GM23248 (cell line): Measurements from ENCODE around the gene NEDD4L. TPM values are rescaled to one million over a fixed set of nuclear protein-coding genes. Genes with fewer than 3 reads are reported as not detected.

Experiments
- DNase-seq: peaks from one replicate; pipeline ENCODE4 v3.0.0-alpha.2; 2015
- H2AFZ ChIP-seq: fragments of 200-600 bp; sonication (generic); 2 replicates; pipeline ENCODE4 v1.6.1; 2016; ENCODE audit warnings: antibody characterized with exemption
- H3F3A ChIP-seq: fragments of 200-600 bp; sonication (generic); 2 replicates; pipeline ENCODE4 v1.6.1; 2016; ENCODE audit warnings: mild to moderate bottlenecking, antibody characterized with exemption, mixed run types; ENCODE audit not compliant: insufficient read depth
- H3K27ac ChIP-seq: fragments of 200-600 bp; sonication (generic); 2 replicates; pipeline ENCODE4 v1.5.1; 2016; ENCODE audit warnings: mild to moderate bottlenecking
- H3K27me3 ChIP-seq: fragments of 200-600 bp; sonication (generic); replicated peaks from 2 replicates; pipeline ENCODE4 v1.6.1; 2016; ENCODE audit warnings: mild to moderate bottlenecking; ENCODE audit not compliant: insufficient read depth
- H3K36me3 ChIP-seq: fragments of 200-600 bp; sonication (generic); 2 replicates; pipeline ENCODE4 v1.6.1; 2016; ENCODE audit warnings: low read depth, mild to moderate bottlenecking
- H3K4me1 ChIP-seq: fragments of 200-600 bp; sonication (generic); 2 replicates; pipeline ENCODE4 v1.6.1; 2016; ENCODE audit warnings: mild to moderate bottlenecking; ENCODE audit not compliant: insufficient read depth
- H3K4me2 ChIP-seq: fragments of 200-600 bp; sonication (generic); one replicate; pipeline ENCODE4 v1.6.1; 2016; ENCODE audit warnings: mild to moderate bottlenecking; ENCODE audit not compliant: unreplicated experiment
- H3K4me3 ChIP-seq: fragments of 200-600 bp; sonication (generic); 2 replicates; pipeline ENCODE4 v1.5.1; 2016; ENCODE audit warnings: mild to moderate bottlenecking
- H3K79me2 ChIP-seq: fragments of 200-600 bp; sonication (generic); 2 replicates; pipeline ENCODE4 v1.6.1; 2016; ENCODE audit warnings: mild to moderate bottlenecking; ENCODE audit not compliant: insufficient read depth
- H3K9ac ChIP-seq: fragments of 200-600 bp; sonication (generic); 2 replicates; pipeline ENCODE4 v1.6.1; 2016; ENCODE audit warnings: mild to moderate bottlenecking
- H3K9me2 ChIP-seq: fragments of 200-600 bp; sonication (generic); 2 replicates; pipeline ENCODE4 v1.6.1; 2016; ENCODE audit warnings: mixed run types, mild to moderate bottlenecking, moderate library complexity; ENCODE audit not compliant: insufficient read depth
- H3K9me3 ChIP-seq: fragments of 200-600 bp; sonication (generic); one replicate; pipeline ENCODE4 v1.6.1; 2017; ENCODE audit warnings: low read depth
- H4K20me1 ChIP-seq: fragments of 200-600 bp; sonication (generic); 2 replicates; pipeline ENCODE4 v1.6.0; 2016; ENCODE audit not compliant: insufficient read depth
- EZH2 ChIP-seq: fragments of 200-600 bp; sonication (generic); IDR thresholded peaks from 2 replicates; pipeline ENCODE4 v1.6.1; 2018; ENCODE audit warnings: antibody characterized with exemption, mild to moderate bottlenecking; ENCODE audit not compliant: insufficient read depth, poor library complexity, severe bottlenecking
- EZH2phosphoT487 ChIP-seq: fragments of 200-600 bp; sonication (generic); IDR thresholded peaks from 2 replicates; pipeline ENCODE4 v1.6.1; 2018; ENCODE audit warnings: antibody characterized with exemption, moderate library complexity, mild to moderate bottlenecking, low read depth; ENCODE audit not compliant: insufficient read depth
- WGBS, 2 experiments: methylation state at CpG; one replicate each; pipeline ENCODE4 v1.1.6; 2015 to 2017; ENCODE audit warnings: low lambda C conversion rate in 2 of 2, low coverage in 1 of 2; ENCODE audit errors: missing lambda C conversion rate in 2 of 2; 5-methylcytosine and 5-hydroxymethylcytosine counted together
- in situ Hi-C: fragments of 300-500 bp; cut with MboI; formaldehyde crosslinking; loops from 2 replicates; pipeline ENCODE4 v1.15.0; 2020
- polyA plus RNA-seq: library from polyadenylated mRNA; unstranded; fragments of >200 nt; fragmentation: Nextera tagmentation; extraction: Ambion mirVana; gene quantifications from 2 replicates; pipeline ENCODE4 v1.2.1, GENCODE V29; 2016
- total RNA-seq: library from RNA; depleted of rRNA; stranded (reverse); fragments of >200 nt; shearing (Covaris generic); gene quantifications from 2 replicates; pipeline ENCODE4 v1.2.3, GENCODE V29; 2014

NEDD4L gene
- total and polyA plus RNA-seq, 2 experiments from 2014 or later: 3.7 to 6.1 TPM

DNA sequence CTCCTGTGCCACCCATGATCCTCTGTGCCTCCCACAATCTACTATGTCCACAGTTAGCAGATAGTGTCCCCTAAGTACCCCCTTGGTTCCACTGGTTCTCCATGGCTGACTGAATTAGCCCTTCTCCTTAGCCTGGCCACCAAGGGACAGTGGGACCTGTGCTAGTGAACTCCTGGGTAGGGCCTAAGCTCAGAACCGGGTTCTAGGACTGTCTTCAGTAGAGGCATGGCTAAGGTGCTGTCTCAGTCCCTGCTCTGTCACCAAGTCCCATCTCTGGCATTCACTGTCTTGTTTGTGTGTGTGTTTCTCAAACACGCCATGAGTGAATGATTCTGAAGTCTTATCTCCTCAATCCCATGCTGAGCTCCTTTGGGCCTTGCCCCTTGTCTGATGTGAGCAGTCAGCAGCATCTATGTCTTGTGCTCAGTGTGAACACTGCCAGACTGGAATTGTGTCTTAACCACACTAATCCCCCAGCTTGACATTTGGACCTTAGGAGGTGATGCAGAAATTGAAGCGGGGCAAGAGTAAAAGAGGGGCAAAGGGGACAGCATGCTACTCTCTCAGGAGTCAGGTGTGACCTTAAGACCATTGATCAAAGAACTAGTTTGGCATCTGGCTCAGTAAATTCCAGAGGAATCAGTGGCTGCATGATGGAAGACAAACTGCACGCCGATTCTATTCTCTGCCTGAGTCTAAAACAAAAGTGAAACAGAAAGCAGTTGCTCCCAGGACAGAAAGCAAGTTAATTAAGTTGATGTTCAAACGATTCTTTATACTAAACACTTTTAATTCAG lies 394.3 kb downstream of the NEDD4L start:
- DNase-seq: peak; percentile 60
- no peaks in the 10 kb centered on the region for H3K9me3 ChIP-seq
- peak overlapping the region; percentile 97 for H2AFZ ChIP-seq
- H3K9ac ChIP-seq: peak overlapping the region; percentile 19; the same call in 1 of the 2 replicates
- no peaks in the 10 kb centered on the region for H3K79me2 ChIP-seq
- 24 to 25% methylated on average over 6 of the region's 6 CpGs for WGBS, 2 experiments
- H3K4me2 ChIP-seq: peak overlapping the region; percentile 88
- H3F3A ChIP-seq: no peaks in the 10 kb centered on the region
- H3K9me2 ChIP-seq: no peaks in the 10 kb centered on the region
- no peak for TF ChIP-seq EZH2phosphoT487
- no peak overlapping the region for H3K27ac ChIP-seq
- no peaks in the 10 kb centered on the region for H3K36me3 ChIP-seq
- in situ Hi-C loops: no loop called here
- no peaks in the 10 kb centered on the region for H3K4me1 ChIP-seq
- no peaks in the 10 kb centered on the region for H4K20me1 ChIP-seq
- peak overlapping the region; percentile 64 for H3K4me3 ChIP-seq
- no peaks in the 10 kb centered on the region for H3K27me3 ChIP-seq

DNA sequence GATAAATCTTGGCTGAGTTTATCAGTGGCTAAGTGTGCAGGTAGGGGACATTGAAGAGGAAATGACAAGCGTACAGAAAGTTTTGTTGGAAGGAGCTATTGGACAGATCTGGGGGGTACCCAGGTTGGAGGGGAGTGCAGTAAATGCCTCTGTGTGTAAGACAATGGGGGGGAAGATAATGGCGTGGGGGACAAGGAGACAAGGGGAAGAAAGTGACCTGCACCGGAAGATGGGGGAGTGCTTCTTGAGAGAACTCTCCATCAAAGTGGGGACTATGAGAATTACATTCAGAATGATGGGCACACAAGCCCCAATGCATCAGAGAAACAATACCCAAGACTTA lies 394.9 kb downstream of the NEDD4L start:
- H3K9me3 ChIP-seq: no peaks in the 10 kb centered on the region
- H3K4me2 ChIP-seq: peak overlapping the region; percentile 88
- in situ Hi-C loops: no loop called here
- H3K4me1 ChIP-seq: no peaks in the 10 kb centered on the region
- peak; percentile 1 for DNase-seq
- no peaks in the 10 kb centered on the region for H3F3A ChIP-seq
- H2AFZ ChIP-seq: peak overlapping the region; percentile 97
- TF ChIP-seq EZH2 (no peak), EZH2phosphoT487 (no peak)
- no peaks in the 10 kb centered on the region for H3K9me2 ChIP-seq
- no peaks in the 10 kb centered on the region for H3K79me2 ChIP-seq
- H3K9ac ChIP-seq: peak overlapping the region; percentile 19; the same call in 1 of the 2 replicates
- no peaks in the 10 kb centered on the region for H4K20me1 ChIP-seq
- H3K4me3 ChIP-seq: peak overlapping the region; percentile 64
- no peak overlapping the region for H3K27ac ChIP-seq
- no peaks in the 10 kb centered on the region for H3K36me3 ChIP-seq
- no peaks in the 10 kb centered on the region for H3K27me3 ChIP-seq
- WGBS, 2 experiments: 57 to 78% methylated on average over 2 to 3 of the region's 3 CpGs

GRCh38 chr18:58443671-58444070 lies 399.6 kb downstream of the NEDD4L start:
- Histone ChIP-seq H3K4me1 (no peaks in the 10 kb centered on the region), H2AFZ (no peak overlapping the region), H3F3A (no peaks in the 10 kb centered on the region), H3K79me2 (no peaks in the 10 kb centered on the region), H3K4me2 (no peak overlapping the region), H3K9me2 (no peaks in the 10 kb centered on the region), H3K36me3 (no peaks in the 10 kb centered on the region), H3K27me3 (no peaks in the 10 kb centered on the region), H3K27ac (no peak overlapping the region), H4K20me1 (no peaks in the 10 kb centered on the region), H3K9me3 (no peaks in the 10 kb centered on the region), H3K9ac (no peak overlapping the region), H3K4me3 (no peak overlapping the region)
- in situ Hi-C loops: no loop called here
- no peak for DNase-seq
- WGBS, 2 experiments: 91% methylated on average over 6 of the region's 6 CpGs
- TF ChIP-seq EZH2phosphoT487 (no peak), EZH2 (no peak)

- no peaks in the 10 kb centered on the region for H3K36me3 ChIP-seq
- in situ Hi-C loops: no loop called here
- no peaks in the 10 kb centered on the region for H4K20me1 ChIP-seq
- no peaks in the 10 kb centered on the region for H3K9me3 ChIP-seq
- no peaks in the 10 kb centered on the region for H3K27me3 ChIP-seq
- H3F3A ChIP-seq: no peaks in the 10 kb centered on the region
- no peak overlapping the region for H3K4me2 ChIP-seq
- WGBS, 2 experiments: 88 to 92% methylated on average over 10 to 11 of the region's 11 CpGs
- H3K9ac ChIP-seq: no peak overlapping the region
- TF ChIP-seq EZH2 (no peak), EZH2phosphoT487 (no peak)
- no peak overlapping the region for H3K4me3 ChIP-seq
- no peaks in the 10 kb centered on the region for H3K4me1 ChIP-seq
- H2AFZ ChIP-seq: no peak overlapping the region
- DNase-seq: no peak
- H3K27ac ChIP-seq: no peak overlapping the region
- H3K79me2 ChIP-seq: no peaks in the 10 kb centered on the region
- H3K9me2 ChIP-seq: no peaks in the 10 kb centered on the region
These were observed 402.5 kb downstream of the NEDD4L start for GRCh38 chr18:58446391-58447060.
